Tibial nerve (tissue), 4 donors: Measurements from ENCODE around the gene TENT4B. TPM values are rescaled to one million over a fixed set of nuclear protein-coding genes. Genes with fewer than 3 reads are reported as not detected.

ENCODE experiments used
- DNase-seq, 2 donors: peaks; one replicate each; pipeline ENCODE4 v3.0.0-alpha.2; 2019; ENCODE audit warnings: low spot score in 2 of 2
- H3K27ac ChIP-seq, 4 donors: fragments of 200-600 bp; sonication (generic) in 3 of 4; one replicate each; pipeline ENCODE4 v1.5.1; 2017 to 2019; ENCODE audit warnings: mild to moderate bottlenecking in 1 of 4
- H3K27me3 ChIP-seq, 2 donors: fragments of 200-600 bp; sonication (generic) in 1 of 2; one replicate each; pipeline versions ENCODE4 v1.5.1 to v1.6.0; 2017 to 2019
- H3K36me3 ChIP-seq, 3 donors: fragments of 200-600 bp; sonication (generic); one replicate each; pipeline ENCODE4 v1.5.1; 2018 to 2019
- H3K4me1 ChIP-seq, 4 donors: fragments of 200-600 bp; sonication (generic) in 3 of 4; one replicate each; pipeline ENCODE4 v1.5.1; 2017 to 2019
- H3K4me3 ChIP-seq, 4 donors: fragments of 200-600 bp; sonication (generic) in 3 of 4; one replicate each; pipeline ENCODE4 v1.5.1; 2017 to 2019; ENCODE audit warnings: mild to moderate bottlenecking in 1 of 4, moderate library complexity in 1 of 4
- H3K9me3 ChIP-seq, 4 donors: fragments of 200-600 bp; sonication (generic) in 3 of 4; one replicate each; pipeline ENCODE4 v1.5.1; 2017 to 2019
- CTCF ChIP-seq, 5 experiments: fragments of 200-600 bp in 3 of 5; fragments of 450-650 bp in 2 of 5; sonication (generic) in 3 of 5; IDR thresholded peaks; one replicate each; pipeline ENCODE4 v1.5.1; 2016 to 2019; ENCODE audit warnings: antibody characterized with exemption in 5 of 5, mild to moderate bottlenecking in 3 of 5, moderate library complexity in 2 of 5
- EP300 ChIP-seq, 2 donors: sonication (generic); formaldehyde crosslinking; IDR thresholded peaks; one replicate each; pipeline ENCODE4 v1.6.1; 2017; ENCODE audit warnings: antibody characterized with exemption in 2 of 2, mild to moderate bottlenecking in 1 of 2
- POLR2A ChIP-seq, 2 donors: fragments of 450-650 bp; IDR thresholded peaks; one replicate each; pipeline ENCODE4 v1.6.1; 2017; ENCODE audit warnings: antibody characterized with exemption in 2 of 2, mild to moderate bottlenecking in 2 of 2, moderate library complexity in 2 of 2
- WGBS, 2 donors: methylation state at CpG; one replicate each; pipeline ENCODE4 v1.1.5; 2018; 5-methylcytosine and 5-hydroxymethylcytosine counted together
- total RNA-seq, 4 donors: library from RNA; depleted of rRNA; stranded (reverse); fragments of >200 nt; gene quantifications; one replicate each; pipeline ENCODE4 v1.1.0, GENCODE V29; 2016

TENT4B gene
- total RNA-seq, 4 donors from 2014 or later = 11.7 to 18.6 (median 16.5) TPM

DNA sequence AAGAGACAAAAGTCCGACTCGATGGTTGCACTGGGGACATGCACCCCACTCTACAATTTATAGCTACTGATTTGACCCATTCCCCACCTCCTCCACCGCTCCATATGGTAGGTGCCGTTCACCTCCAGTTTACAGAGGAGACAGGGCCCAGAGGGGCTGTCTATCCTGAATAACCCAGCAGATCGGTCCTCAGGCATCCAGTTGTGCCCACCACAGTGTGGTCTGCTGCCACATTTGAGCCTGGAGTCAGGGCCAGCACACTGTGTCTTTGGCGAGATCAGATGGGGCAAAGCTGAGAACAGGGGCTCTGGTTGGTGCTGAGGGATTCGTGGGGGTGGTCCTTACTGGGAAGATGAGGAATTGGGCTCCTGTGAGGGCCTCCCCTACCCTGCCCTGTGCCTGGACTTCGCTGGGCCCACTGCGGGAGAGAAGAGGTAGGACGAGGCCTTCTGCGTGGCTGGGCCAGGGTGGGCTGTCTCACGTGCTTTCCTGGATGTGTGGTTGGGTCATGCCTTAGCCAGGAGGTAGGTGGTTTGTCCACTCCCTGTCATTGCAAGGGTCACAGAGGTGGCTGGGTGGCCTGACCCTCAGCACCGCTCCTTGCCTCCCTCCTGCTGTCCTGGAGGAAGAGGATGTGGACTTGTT lies 116.1 kb downstream of the TENT4B start:
- 96 to 97% methylated on average over 11 to 12 of the region's 13 CpGs for WGBS, 2 donors
- TF ChIP-seq EP300 (IDR thresholded peaks at IDR 0.05) (no peak), CTCF (IDR thresholded peaks at IDR 0.05) (no peak), POLR2A (IDR thresholded peaks at IDR 0.05) (no peak)
- H3K4me1 ChIP-seq = peaks cover 0 to 35% (median 18%) of the 10 kb centered on the region in 4 donors
- H3K4me3 ChIP-seq = no peak overlapping the region
- H3K9me3 ChIP-seq = no peaks in the 10 kb centered on the region
- H3K36me3 ChIP-seq = no peaks in the 10 kb centered on the region
- H3K27ac ChIP-seq = no peak overlapping the region
- no peak for DNase-seq
- H3K27me3 ChIP-seq = no peaks in the 10 kb centered on the region

- DNase-seq = no peak
- no peak overlapping the region for H3K27ac ChIP-seq
- H3K27me3 ChIP-seq = no peaks in the 10 kb centered on the region
- H3K4me1 ChIP-seq = peaks cover 0 to 35% (median 19%) of the 10 kb centered on the region in 4 donors
- H3K9me3 ChIP-seq = no peaks in the 10 kb centered on the region
- 82 to 91% methylated on average over 12 of the region's 12 CpGs for WGBS, 2 donors
- no peak overlapping the region for H3K4me3 ChIP-seq
- H3K36me3 ChIP-seq = no peaks in the 10 kb centered on the region
- TF ChIP-seq CTCF (IDR thresholded peaks at IDR 0.05) (no peak), EP300 (IDR thresholded peaks at IDR 0.05) (no peak), POLR2A (IDR thresholded peaks at IDR 0.05) (no peak)
Measured at GRCh38 chr16:50269769-50270509, 116.8 kb downstream of the TENT4B start.

GRCh38 chr16:50270510-50271147 lies 117.5 kb downstream of the TENT4B start:
- H3K27ac ChIP-seq = no peak overlapping the region
- DNase-seq = no peak
- peaks cover 0 to 35% (median 18%) of the 10 kb centered on the region in 4 donors for H3K4me1 ChIP-seq
- TF ChIP-seq CTCF (IDR thresholded peaks at IDR 0.05) (no peak), POLR2A (IDR thresholded peaks at IDR 0.05) (no peak), EP300 (IDR thresholded peaks at IDR 0.05) (no peak)
- no peaks in the 10 kb centered on the region for H3K27me3 ChIP-seq
- H3K9me3 ChIP-seq = no peaks in the 10 kb centered on the region
- WGBS, 2 donors = 91 to 95% methylated on average over 13 of the region's 13 CpGs
- no peak overlapping the region for H3K4me3 ChIP-seq
- no peaks in the 10 kb centered on the region for H3K36me3 ChIP-seq

GRCh38 chr16:50271148-50272041 lies 118.3 kb downstream of the TENT4B start:
- Histone ChIP-seq H3K27ac (no peak overlapping the region), H3K4me1 (peaks cover 0 to 29% (median 14%) of the 10 kb centered on the region in 4 donors), H3K27me3 (no peaks in the 10 kb centered on the region), H3K9me3 (no peaks in the 10 kb centered on the region), H3K36me3 (no peaks in the 10 kb centered on the region), H3K4me3 (no peak overlapping the region)
- WGBS, 2 donors = 73 to 83% methylated on average over 15 of the region's 15 CpGs
- DNase-seq = no peak
- TF ChIP-seq EP300 (IDR thresholded peaks at IDR 0.05) (no peak), POLR2A (IDR thresholded peaks at IDR 0.05) (no peak), CTCF (IDR thresholded peaks at IDR 0.05) (no peak)
